Lower leg skin (tissue), 4 donors: Measurements from ENCODE around the gene CDH23. TPM values are rescaled to one million over a fixed set of nuclear protein-coding genes. Genes with fewer than 3 reads are reported as not detected.

ENCODE experiments used
- DNase-seq, 2 donors: peaks; one replicate each; pipeline ENCODE4 v3.0.0-alpha.2; 2019; ENCODE audit warnings: low spot score in 2 of 2
- H3K4me3 ChIP-seq: fragments of 200-600 bp; sonication (generic); 2 replicates; pipeline ENCODE4 v1.5.1; 2017; ENCODE audit warnings: mild to moderate bottlenecking, low read depth; ENCODE audit not compliant: poor library complexity, severe bottlenecking
- POLR2A ChIP-seq, 2 donors: fragments of 450-650 bp; IDR thresholded peaks; one replicate each; pipeline ENCODE4 v1.6.1; 2016 to 2017; ENCODE audit warnings: antibody characterized with exemption in 2 of 2, mild to moderate bottlenecking in 1 of 2, moderate library complexity in 1 of 2
- WGBS, 2 donors: methylation state at CpG; one replicate each; pipeline ENCODE4 v1.1.5; 2018; 5-methylcytosine and 5-hydroxymethylcytosine counted together
- intact Hi-C: fragments of 100-400 bp; cut with DNase I; formaldehyde crosslinking; loops from one replicate; pipeline ENCODE4 v1.15.0; 2023; ENCODE audit warnings: low total_unique reads
- microRNA-seq, 2 donors: library from miRNA; unstranded; fragments of <30 nt; microRNA quantifications; one replicate each; pipeline ENCODE4, GENCODE V29; 2016; ENCODE audit warnings: borderline replicate concordance in 2 of 2, borderline number of aligned reads in 1 of 2
- total RNA-seq, 4 donors: library from RNA; depleted of rRNA; stranded (reverse); fragments of >200 nt; gene quantifications; one replicate each; pipeline ENCODE4 v1.1.0, GENCODE V29; 2016
- TF ChIP-seq, protein P1 (sequence below), 3 donors: fragments of 450-650 bp; IDR thresholded peaks; one replicate each; pipeline ENCODE4 v1.5.1; 2016; ENCODE audit warnings: antibody characterized with exemption in 3 of 3, mild to moderate bottlenecking in 3 of 3, moderate library complexity in 2 of 3

CDH23 gene
- total RNA-seq, 4 donors from 2014 or later = 1.7 to 9.2 (median 2.6) TPM

DNA sequence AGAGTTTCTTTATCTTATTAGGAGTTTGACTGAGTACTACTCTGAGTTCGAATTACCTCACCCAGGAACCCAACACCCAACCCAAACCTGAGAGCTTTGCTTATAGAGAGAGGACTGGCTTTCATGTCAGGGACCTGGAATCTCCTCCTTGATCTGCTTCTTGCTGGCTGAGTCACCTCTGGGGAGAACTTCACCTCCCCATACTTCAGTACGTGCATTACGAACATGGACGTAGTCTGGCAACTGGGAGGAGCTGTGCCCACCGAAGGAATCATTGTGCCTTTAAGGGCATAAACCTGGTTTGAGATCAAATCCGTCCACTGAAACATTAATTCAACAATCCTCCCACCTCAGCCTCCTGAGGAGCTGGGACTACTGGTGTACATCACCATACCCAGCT lies 466.5 kb downstream of the CDH23 start:
- WGBS, 2 donors = 93 to 98% methylated on average over 6 of the region's 6 CpGs

DNA sequence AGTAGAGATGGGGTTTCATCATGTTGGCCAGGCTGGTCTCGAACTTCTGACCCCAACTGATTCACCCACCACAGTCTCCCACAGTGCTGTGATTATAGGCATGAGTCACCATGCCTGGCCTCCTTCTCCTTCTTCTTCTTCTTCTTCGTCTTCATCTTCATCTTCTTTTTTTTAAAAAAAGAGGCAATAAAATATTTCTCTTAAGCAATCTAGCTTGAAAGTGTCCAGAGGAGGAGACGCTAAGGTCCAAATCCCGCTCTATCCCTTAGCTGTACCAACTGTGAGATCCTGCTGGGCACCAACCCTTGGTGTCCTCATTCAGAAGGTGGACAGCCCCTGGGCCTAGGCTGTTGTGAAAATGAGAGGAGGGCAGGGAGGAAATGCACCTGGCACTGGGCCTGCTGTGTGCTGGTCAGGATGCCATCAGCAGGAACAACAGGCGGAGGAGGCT lies 468.2 kb downstream of the CDH23 start:
- TF ChIP-seq, protein P1, sequence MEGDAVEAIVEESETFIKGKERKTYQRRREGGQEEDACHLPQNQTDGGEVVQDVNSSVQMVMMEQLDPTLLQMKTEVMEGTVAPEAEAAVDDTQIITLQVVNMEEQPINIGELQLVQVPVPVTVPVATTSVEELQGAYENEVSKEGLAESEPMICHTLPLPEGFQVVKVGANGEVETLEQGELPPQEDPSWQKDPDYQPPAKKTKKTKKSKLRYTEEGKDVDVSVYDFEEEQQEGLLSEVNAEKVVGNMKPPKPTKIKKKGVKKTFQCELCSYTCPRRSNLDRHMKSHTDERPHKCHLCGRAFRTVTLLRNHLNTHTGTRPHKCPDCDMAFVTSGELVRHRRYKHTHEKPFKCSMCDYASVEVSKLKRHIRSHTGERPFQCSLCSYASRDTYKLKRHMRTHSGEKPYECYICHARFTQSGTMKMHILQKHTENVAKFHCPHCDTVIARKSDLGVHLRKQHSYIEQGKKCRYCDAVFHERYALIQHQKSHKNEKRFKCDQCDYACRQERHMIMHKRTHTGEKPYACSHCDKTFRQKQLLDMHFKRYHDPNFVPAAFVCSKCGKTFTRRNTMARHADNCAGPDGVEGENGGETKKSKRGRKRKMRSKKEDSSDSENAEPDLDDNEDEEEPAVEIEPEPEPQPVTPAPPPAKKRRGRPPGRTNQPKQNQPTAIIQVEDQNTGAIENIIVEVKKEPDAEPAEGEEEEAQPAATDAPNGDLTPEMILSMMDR (IDR thresholded peaks at IDR 0.05) = no peak
- no peak for TF ChIP-seq POLR2A (IDR thresholded peaks at IDR 0.05)
- intact Hi-C loops = no loop called here
- no peak overlapping the region for H3K4me3 ChIP-seq
- 73 to 89% methylated on average over 5 of the region's 5 CpGs for WGBS, 2 donors
- no peak for DNase-seq

More for the DNA sequence above, 466.5 kb downstream of the CDH23 start:
- no peak for TF ChIP-seq POLR2A (IDR thresholded peaks at IDR 0.05)
- TF ChIP-seq, protein P1 (IDR thresholded peaks at IDR 0.05) = no peak
- intact Hi-C loops = no loop called here
- no peak for DNase-seq
- H3K4me3 ChIP-seq = no peak overlapping the region

Small RNA genes within 50 kb of the gene (microRNA-seq; reads per million reads assigned to microRNA genes)
- 0 reads per million in 2 donors for gene MIR7152

Other genes starting within 250 kb of the CDH23 start
- 10 to 100 TPM in 1 of 4 donors, 1 to 10 TPM in 3; 4.2 to 17.6 (median 8.0) TPM for gene UNC5B, start 184.3 kb upstream of the CDH23 start, total RNA-seq
- 1 to 10 TPM; 1.1 to 5.7 (median 2.6) TPM for gene SLC29A3, start 77.7 kb upstream of the CDH23 start, total RNA-seq